ENCODE data around the gene OXLD1.

The OXLD1 gene

GRCh38 chr17:81682565-81683207 lies 16.3 kb upstream of the OXLD1 start:
- TF ChIP-seq POLR2A (IDR thresholded peaks at IDR 0.05; ENCODE audit: low read length) = no peak
- no peak for TF ChIP-seq GATA1 (IDR thresholded peaks at IDR 0.05; ENCODE audit: low read depth, low read length)

GRCh38 chr17:81681672-81682071 lies 15.3 kb upstream of the OXLD1 start:
- no peak for DNase-seq
- TF ChIP-seq POLR2A (IDR thresholded peaks at IDR 0.05; ENCODE audit: low read length) = no peak
- no peak for TF ChIP-seq GATA1 (IDR thresholded peaks at IDR 0.05; ENCODE audit: low read depth, low read length)

More at GRCh38 chr17:81682565-81683207, 16.3 kb upstream of the OXLD1 start:
- DNase-seq = peak; percentile 33 to 44

- DNase-seq = no peak
- TF ChIP-seq POLR2A (IDR thresholded peaks at IDR 0.05; ENCODE audit: low read length) = no peak
- TF ChIP-seq GATA1 (IDR thresholded peaks at IDR 0.05; ENCODE audit: low read depth, low read length) = no peak
Observed at GRCh38 chr17:81680150-81680549, 13.7 kb upstream of the OXLD1 start.

- no peak for TF ChIP-seq GATA1 (IDR thresholded peaks at IDR 0.05; ENCODE audit: low read depth, low read length)
- no peak for TF ChIP-seq POLR2A (IDR thresholded peaks at IDR 0.05; ENCODE audit: low read length)
- no peak for DNase-seq
Observed at GRCh38 chr17:81676906-81677305, 10.5 kb upstream of the OXLD1 start.

- peak; percentile 44 to 56 for DNase-seq
Observed at GRCh38 chr17:81675515-81676221, 9.3 kb upstream of the OXLD1 start.

- TF ChIP-seq POLR2A (IDR thresholded peaks at IDR 0.05; ENCODE audit: low read length) = no peak
- TF ChIP-seq GATA1 (IDR thresholded peaks at IDR 0.05; ENCODE audit: low read depth, low read length) = no peak
- DNase-seq = no peak
Observed at GRCh38 chr17:81673561-81674258, 7.3 kb upstream of the OXLD1 start.

GRCh38 chr17:81672954-81673353 lies 6.5 kb upstream of the OXLD1 start:
- no peak for DNase-seq
- TF ChIP-seq GATA1 (IDR thresholded peaks at IDR 0.05; ENCODE audit: low read depth, low read length) (no peak), POLR2A (IDR thresholded peaks at IDR 0.05; ENCODE audit: low read length) (no peak)

GRCh38 chr17:81672504-81672903 lies 6.1 kb upstream of the OXLD1 start:
- DNase-seq = no peak
- TF ChIP-seq GATA1 (IDR thresholded peaks at IDR 0.05; ENCODE audit: low read depth, low read length) (no peak), POLR2A (IDR thresholded peaks at IDR 0.05; ENCODE audit: low read length) (no peak)

GRCh38 chr17:81667754-81668153 lies 1.3 kb upstream of the OXLD1 start:
- DNase-seq = peak; percentile 15 to 28
- TF ChIP-seq GATA1 (IDR thresholded peaks at IDR 0.05; ENCODE audit: low read depth, low read length) (no peak), POLR2A (IDR thresholded peaks at IDR 0.05; ENCODE audit: low read length) (no peak)

GRCh38 chr17:81666092-81666341 lies 388 bp downstream of the OXLD1 start:
- TF ChIP-seq POLR2A (IDR thresholded peaks at IDR 0.05; ENCODE audit: low read length) = no peak
- TF ChIP-seq GATA1 (IDR thresholded peaks at IDR 0.05; ENCODE audit: low read depth, low read length) = no peak
- DNase-seq = no peak

- peak; percentile 62 to 65 for DNase-seq
Observed at GRCh38 chr17:81665205-81666091, 957 bp downstream of the OXLD1 start.

GRCh38 chr17:81664051-81664470 lies 2.3 kb downstream of the OXLD1 start:
- DNase-seq = no peak
- TF ChIP-seq GATA1 (IDR thresholded peaks at IDR 0.05; ENCODE audit: low read depth, low read length) (no peak), POLR2A (IDR thresholded peaks at IDR 0.05; ENCODE audit: low read length) (no peak)

More at GRCh38 chr17:81665205-81666091, 957 bp downstream of the OXLD1 start:
- TF ChIP-seq POLR2A (IDR thresholded peaks at IDR 0.05; ENCODE audit: low read length) (no peak), GATA1 (IDR thresholded peaks at IDR 0.05; ENCODE audit: low read depth, low read length) (no peak)

GRCh38 chr17:81662002-81662401 lies 4.4 kb downstream of the OXLD1 start:
- no peak for DNase-seq
- TF ChIP-seq POLR2A (IDR thresholded peaks at IDR 0.05; ENCODE audit: low read length) (no peak), GATA1 (IDR thresholded peaks at IDR 0.05; ENCODE audit: low read depth, low read length) (no peak)

GRCh38 chr17:81660441-81660840 lies 6.0 kb downstream of the OXLD1 start:
- TF ChIP-seq POLR2A (IDR thresholded peaks at IDR 0.05; ENCODE audit: low read length) (no peak), GATA1 (IDR thresholded peaks at IDR 0.05; ENCODE audit: low read depth, low read length) (no peak)
- DNase-seq = no peak
